ENCODE measurements around the gene FNDC3B. TPM values are rescaled to one million over a fixed set of nuclear protein-coding genes. Genes with fewer than 3 reads are reported as not detected.

FNDC3B gene
- total RNA-seq, 1 donor from 2014 or later: 290 TPM

GRCh38 chr3:172132159-172132586 is 92.8 kb downstream of the FNDC3B start:
- peaks cover 11% of the 10 kb centered on the region for H3K36me3 Mint-ChIP-seq (ENCODE audit: low read depth)
- H3K27ac Mint-ChIP-seq (ENCODE audit: unreplicated experiment): peak overlapping the region; percentile 28
- peaks cover 80% of the 10 kb centered on the region for H3K4me1 Mint-ChIP-seq (ENCODE audit: low read depth)
- H3K4me3 Mint-ChIP-seq (ENCODE audit: unreplicated experiment): no peak overlapping the region
- no peak for TF ChIP-seq CTCF (IDR thresholded peaks at IDR 0.05)
- no peak for DNase-seq (ENCODE audit: low spot score)
- H3K27me3 Mint-ChIP-seq (ENCODE audit: low read depth): no peaks in the 10 kb centered on the region
- no peaks in the 10 kb centered on the region for H3K9me3 Mint-ChIP-seq (ENCODE audit: low read depth)

- Mint-ChIP-seq H3K27ac (ENCODE audit: unreplicated experiment) (peak overlapping the region; percentile 4), H3K9me3 (ENCODE audit: low read depth) (no peaks in the 10 kb centered on the region), H3K36me3 (ENCODE audit: low read depth) (peaks cover 11% of the 10 kb centered on the region), H3K4me3 (ENCODE audit: unreplicated experiment) (no peak overlapping the region), H3K4me1 (ENCODE audit: low read depth) (peaks cover 81% of the 10 kb centered on the region), H3K27me3 (ENCODE audit: low read depth) (no peaks in the 10 kb centered on the region)
- no peak for DNase-seq (ENCODE audit: low spot score)
- TF ChIP-seq CTCF (IDR thresholded peaks at IDR 0.05): no peak
Measured at GRCh38 chr3:172132721-172133311, 93.4 kb downstream of the FNDC3B start.

GRCh38 chr3:172133838-172134237 is 94.5 kb downstream of the FNDC3B start:
- Mint-ChIP-seq H3K4me1 (ENCODE audit: low read depth) (peaks cover 80% of the 10 kb centered on the region), H3K27ac (ENCODE audit: unreplicated experiment) (peak overlapping the region; percentile 49), H3K36me3 (ENCODE audit: low read depth) (peaks cover 11% of the 10 kb centered on the region), H3K27me3 (ENCODE audit: low read depth) (no peaks in the 10 kb centered on the region), H3K9me3 (ENCODE audit: low read depth) (no peaks in the 10 kb centered on the region), H3K4me3 (ENCODE audit: unreplicated experiment) (no peak overlapping the region)
- DNase-seq (ENCODE audit: low spot score): no peak
- no peak for TF ChIP-seq CTCF (IDR thresholded peaks at IDR 0.05)

GRCh38 chr3:172134352-172134751 is 95.0 kb downstream of the FNDC3B start:
- H3K27me3 Mint-ChIP-seq (ENCODE audit: low read depth): no peaks in the 10 kb centered on the region
- H3K36me3 Mint-ChIP-seq (ENCODE audit: low read depth): peaks cover 11% of the 10 kb centered on the region
- H3K27ac Mint-ChIP-seq (ENCODE audit: unreplicated experiment): no peak overlapping the region

GRCh38 chr3:172135185-172135584 is 95.8 kb downstream of the FNDC3B start:
- DNase-seq (ENCODE audit: low spot score): no peak
- Mint-ChIP-seq H3K9me3 (ENCODE audit: low read depth) (no peaks in the 10 kb centered on the region), H3K4me3 (ENCODE audit: unreplicated experiment) (no peak overlapping the region), H3K27ac (ENCODE audit: unreplicated experiment) (peak overlapping the region; percentile 61), H3K36me3 (ENCODE audit: low read depth) (peaks cover 11% of the 10 kb centered on the region), H3K4me1 (ENCODE audit: low read depth) (peaks cover 80% of the 10 kb centered on the region), H3K27me3 (ENCODE audit: low read depth) (no peaks in the 10 kb centered on the region)
- no peak for TF ChIP-seq CTCF (IDR thresholded peaks at IDR 0.05)

More at GRCh38 chr3:172134352-172134751, 95.0 kb downstream of the FNDC3B start:
- TF ChIP-seq CTCF (IDR thresholded peaks at IDR 0.05): no peak
- DNase-seq (ENCODE audit: low spot score): no peak
- no peaks in the 10 kb centered on the region for H3K9me3 Mint-ChIP-seq (ENCODE audit: low read depth)
- no peak overlapping the region for H3K4me3 Mint-ChIP-seq (ENCODE audit: unreplicated experiment)
- H3K4me1 Mint-ChIP-seq (ENCODE audit: low read depth): peaks cover 80% of the 10 kb centered on the region

Data from chondrocyte (in vitro differentiated cells).